HK-2 (cell line): ENCODE results near the gene TMEM8B.

ENCODE experiments used
- DNase-seq: peaks from one replicate; pipeline ENCODE4 v3.0.0-alpha.2; 2018; ENCODE audit not compliant: unreplicated experiment

TMEM8B gene

DNA sequence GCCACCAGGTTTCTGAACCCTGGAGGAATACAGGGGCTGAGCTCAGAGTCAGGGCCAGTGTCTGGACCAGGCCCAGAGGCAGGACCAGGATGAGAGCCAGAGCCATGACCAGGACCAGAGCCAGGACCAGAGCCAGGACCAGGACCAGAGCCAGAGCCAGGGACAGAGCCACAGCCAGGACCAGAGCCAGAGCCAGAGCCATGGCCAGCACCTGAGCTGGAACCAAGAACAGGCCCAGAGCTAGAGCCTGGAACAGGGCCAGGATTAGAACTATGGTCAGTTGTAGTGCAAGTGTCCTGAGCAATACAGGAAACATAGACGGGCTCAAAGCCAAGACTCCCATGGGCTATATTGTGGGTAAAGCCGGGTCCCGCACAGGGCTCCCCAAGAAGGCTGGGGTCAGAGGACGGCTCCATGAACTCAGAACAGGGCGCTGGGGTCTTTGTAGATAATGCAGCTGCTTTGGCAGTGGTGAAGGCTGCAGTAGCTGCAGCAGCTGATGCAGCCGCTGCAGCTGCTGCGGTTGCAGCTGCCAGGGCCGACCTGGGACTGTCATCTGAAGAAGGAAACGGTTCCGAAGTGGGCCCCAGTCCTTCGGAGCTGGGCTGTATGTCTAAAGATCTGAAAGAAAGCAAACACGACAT lies 17.5 kb upstream of the TMEM8B start:
- DNase-seq, result no peak

DNA sequence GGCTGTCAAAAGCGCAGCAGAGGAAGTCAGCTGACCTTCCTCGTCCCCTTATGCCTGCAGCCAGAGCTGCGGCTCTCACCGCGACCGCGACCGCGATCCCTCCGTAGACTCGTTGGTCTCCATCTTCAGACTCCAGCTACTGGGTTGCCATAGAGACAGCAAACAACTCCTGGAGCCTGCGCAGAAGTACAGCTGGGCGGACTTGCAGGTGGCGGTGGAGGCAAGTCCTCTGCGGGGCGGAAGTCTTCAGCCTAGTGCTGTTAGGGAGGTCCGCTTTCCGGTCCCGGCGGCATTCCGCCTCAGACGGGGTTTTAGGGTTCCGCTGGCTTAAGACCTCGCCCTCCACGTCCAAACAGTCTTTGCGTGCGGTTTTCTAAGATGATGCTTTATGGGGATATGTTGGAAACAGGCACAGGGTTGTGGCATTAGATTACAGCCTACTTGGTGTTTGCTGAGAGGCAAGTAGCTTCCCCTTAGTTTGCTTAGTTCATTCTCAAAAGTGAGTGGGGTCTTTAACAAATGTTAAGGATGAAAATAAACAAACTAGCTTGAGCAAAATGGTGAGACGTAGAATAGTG lies 16.9 kb upstream of the TMEM8B start, which contains the start of gene SPAG8:
Gene SPAG8, minus strand, starts transcription at position 238 of the 578 bp plus-strand sequence. Its CDS starts 115 bp downstream, at position 123.
- DNase-seq, result peak; percentile 80

DNA sequence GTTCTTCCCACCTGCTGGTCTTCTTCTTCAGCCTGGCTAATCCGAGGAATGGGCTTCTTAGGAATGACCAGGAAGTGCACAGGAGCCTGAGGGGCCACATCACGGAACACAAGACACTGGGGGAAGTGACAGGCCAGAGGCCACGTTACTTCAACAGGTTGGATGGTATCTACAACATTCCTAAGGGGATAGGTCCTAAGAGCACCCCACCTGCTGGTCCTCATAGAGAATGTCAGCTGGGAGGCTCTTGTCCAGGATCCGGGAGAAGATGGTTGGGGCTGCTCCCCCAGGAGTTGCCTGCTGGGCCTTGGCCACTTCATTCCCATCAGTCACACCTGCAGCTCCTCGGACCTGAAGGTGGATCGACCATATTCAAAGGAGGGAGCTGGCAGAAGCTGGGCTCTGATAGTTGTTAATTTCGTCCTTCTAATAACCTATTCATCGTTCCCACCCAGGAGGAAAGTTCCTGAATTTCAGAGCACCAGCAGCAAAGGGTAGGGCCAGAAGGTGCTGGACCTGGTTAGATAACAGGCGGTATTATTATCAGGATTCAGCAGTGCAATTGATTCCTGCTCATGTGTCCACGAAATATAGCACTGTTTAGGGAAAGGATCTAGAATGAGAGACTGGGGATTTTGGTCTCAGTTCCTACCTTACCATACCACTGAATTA lies 15.5 kb upstream of the TMEM8B start:
- peak; percentile 12 for DNase-seq

DNA sequence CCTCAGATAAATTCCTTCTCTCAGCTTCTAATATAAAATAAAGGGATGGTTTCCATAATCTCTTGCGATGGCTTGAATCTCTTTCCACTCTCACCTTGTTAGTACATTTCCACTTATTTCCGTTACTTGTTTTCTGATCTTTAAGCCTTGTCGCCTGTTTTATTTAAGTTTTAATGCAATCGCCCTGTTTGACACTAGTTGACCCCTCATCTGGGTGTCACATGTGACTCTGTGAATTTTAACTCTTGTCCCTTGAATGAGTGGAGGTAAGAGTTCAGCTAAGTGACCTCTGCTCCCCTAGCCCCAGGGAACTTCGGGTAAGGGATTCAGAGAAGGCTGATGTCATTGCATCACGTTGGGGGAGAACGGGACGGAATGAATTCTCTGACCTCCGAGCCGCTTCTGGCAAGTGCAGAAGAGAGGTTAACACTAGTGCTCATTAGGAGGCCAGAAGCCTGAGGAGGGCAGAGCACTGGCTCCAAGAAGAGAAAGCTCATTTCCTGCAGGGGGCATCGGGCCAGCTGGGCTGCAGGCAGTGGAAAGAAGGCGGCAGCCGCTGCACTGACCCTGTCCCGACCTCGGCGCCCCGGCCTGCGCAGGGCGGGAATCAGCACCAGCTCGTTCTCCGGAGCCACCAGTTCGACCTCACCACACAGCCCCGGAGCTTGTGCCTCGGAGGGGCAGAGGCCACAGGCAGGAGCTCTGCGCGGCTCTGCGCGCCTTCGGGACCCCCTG lies 14.8 kb upstream of the TMEM8B start:
- peak; percentile 56 for DNase-seq

DNA sequence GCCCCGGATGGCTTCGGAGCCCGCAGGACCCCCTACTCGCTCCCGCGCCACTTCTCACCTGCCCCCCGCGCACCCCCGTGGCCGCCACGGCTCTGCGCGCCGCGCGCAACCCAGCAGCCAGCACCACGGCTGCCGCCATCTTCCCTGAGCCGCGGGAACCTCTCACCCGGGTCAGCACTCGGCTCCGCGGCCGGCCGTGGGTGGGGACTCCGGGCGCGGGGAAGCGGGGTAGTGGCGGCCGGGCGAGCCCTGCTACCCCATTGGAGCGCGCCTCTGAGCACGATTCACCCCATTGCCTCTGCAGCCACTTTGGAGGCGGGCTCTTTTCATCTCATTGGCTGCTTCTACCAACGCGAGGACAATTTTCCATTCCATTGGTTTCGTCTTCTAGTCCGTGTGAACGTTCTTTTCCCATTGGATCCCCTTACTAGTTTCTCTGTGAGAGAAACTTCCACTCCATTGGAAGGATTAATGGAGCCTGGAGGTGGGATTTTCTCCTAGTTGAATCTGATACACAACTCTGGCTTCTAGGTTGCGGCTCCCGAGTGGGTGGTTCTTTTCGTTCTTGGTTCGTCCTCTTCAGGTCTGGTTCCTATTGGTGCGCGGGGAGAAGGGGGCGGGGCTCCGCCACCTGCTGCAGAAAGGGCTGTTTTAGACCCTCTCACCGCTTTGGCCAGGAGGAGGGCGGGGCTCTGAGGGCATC lies 14.0 kb upstream of the TMEM8B start, which contains the start of gene HINT2:
Gene HINT2, minus strand, starts transcription at position 202 of the 703 bp plus-strand sequence. Its CDS starts 63 bp downstream, at position 139.
- peak; percentile 90 for DNase-seq

DNA sequence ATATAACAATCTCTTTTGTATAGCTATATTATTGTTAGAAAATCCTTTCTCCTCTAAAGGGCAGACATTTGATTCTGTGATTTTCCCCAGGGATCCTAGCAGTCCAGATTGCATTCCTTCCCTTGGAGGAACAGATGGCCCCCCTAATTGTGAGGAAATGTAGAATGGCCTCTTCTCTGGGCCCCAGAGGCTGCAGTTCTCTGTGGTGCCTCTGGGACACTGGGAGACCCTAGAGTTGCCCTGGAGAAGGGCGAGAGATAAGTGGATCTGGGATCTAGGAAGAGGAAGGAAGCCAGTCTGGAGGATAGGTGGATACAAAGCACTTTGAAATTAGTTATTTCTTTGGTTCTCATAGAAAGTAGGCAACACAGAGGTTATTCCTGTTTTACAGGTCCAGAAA lies 12.3 kb upstream of the TMEM8B start:
- DNase-seq, result no peak

DNA sequence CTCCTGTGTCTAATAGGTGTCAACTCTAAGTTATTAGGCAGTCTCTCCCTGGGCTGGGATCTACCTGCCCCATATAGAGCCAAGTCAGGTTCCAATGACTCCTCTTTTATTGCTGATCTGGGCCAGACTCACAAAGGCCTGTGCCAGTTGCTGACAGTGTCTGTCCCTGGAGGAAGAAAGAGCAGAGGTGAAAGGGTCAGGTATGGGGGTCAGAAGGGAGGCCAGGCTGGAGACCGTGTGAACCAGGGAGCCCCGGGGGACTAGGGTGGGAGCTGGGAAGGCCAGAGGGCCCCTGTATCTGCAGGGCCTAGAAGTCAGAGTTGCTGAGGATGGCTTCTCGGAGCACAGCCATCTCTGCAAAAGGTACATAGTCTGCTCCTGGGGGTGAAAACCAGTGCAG lies 10.7 kb upstream of the TMEM8B start:
- DNase-seq, result no peak

DNA sequence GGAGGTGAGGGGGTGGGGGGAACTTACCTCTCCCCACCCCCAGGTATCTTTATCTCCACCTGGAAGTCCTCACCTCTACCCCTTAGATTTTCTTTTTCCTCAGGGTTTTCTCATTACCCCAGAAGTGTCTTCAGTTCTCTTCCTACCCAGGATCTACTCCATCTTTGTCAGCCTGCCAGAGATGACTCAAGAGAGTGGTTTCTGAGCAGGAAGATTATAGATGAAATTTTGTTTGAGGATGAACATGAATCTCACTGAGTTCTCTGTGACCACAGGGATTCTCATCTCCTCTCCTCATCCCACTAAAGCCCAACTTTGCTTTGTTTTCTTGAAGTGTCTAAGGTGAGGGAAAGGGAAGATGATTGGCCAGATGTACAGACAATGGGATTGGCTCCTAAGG lies 9.0 kb upstream of the TMEM8B start:
- no peak for DNase-seq

DNA sequence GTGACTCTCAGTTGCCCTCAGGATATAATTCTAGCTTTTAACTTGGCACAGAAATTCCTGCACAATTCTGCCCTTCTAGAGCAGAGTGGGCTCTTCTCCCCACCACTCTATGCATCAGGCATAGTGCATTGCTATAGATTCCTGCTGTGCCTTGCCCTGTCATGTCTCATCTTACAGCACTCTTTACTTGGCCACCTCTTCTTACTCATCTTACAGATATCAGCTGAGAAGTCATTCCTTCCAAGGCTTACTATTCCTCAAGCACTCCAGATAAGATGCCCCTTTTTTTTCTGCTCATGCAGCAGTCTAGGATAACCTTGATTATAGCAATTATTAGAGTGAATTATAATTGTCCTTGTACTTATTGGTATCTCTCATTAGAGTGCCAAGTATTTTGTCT lies 6.1 kb upstream of the TMEM8B start:
- no peak for DNase-seq

DNA sequence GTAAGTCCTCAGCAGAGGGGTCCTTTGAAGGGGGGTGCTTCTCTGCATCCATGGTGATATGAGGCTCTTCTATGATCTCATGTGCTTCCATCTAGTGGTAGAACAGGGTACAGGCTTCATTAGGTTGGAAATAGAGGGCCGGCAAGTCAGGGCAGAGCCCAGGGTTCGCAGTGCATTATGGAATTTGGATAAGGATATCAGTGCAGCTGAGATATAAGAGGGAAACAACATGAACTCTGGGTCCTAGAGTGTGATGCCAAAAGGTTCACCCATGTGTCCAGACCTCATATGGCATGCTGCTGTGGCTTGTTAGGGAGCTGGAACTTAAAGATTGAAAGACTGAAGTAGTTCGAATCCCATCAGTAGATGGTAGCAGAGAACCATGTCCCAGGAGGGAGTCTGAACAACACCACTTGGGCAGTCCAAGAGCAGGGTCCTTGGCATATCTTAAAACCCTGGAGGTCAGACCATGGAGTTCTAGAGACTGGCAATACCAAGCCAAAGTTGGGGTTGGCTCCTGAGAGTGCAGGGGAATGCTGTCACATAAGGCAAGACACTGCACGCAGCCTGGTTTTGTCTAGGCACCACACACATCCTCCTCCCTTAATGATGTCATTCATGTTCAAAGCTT lies 2.8 kb upstream of the TMEM8B start:
- DNase-seq, result peak; percentile 7

DNA sequence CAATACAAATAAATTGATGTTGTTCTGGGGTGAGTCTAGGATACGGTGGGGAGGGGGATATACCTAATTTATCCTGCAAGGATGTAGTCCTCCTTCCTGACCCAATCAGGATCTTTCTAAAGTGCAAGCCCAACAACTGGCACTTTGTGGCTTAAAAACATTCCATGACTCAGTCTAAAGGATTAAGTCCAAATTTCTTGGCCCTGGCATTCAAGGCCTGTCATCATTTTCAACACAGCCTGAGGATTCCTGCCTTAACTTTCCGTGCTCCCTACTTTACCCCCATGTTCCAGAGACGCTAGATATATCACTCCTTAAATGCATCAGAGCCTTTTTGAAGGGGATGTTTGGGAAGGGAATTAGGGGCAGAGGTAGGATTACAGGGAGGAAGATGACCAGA lies 1.5 kb upstream of the TMEM8B start:
- no peak for DNase-seq

DNA sequence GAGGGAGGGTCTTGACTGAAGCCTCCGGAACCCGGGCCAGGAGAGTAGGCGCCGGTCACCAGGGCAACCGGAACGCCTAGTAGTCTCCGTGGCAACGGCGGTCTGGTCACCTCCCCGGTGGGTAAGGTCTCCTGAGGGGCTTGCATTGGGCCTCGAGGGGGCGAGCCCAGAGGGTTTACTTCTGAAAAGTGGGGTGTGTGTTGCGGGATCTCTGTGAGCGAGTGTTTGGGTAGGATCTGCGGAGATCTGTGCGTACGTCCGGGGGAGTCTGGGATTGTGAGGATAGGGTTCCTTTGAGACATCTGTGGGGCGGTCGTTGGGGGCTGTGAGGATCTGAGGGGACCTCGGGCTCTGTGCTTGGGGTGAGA lies 328 bp upstream of the TMEM8B start, which contains the start of gene FAM221B:
Gene FAM221B, minus strand, starts transcription at position 17 of the 368 bp plus-strand sequence. CDS start 2,571 bp downstream, outside the sequence.
- no peak for DNase-seq

DNA sequence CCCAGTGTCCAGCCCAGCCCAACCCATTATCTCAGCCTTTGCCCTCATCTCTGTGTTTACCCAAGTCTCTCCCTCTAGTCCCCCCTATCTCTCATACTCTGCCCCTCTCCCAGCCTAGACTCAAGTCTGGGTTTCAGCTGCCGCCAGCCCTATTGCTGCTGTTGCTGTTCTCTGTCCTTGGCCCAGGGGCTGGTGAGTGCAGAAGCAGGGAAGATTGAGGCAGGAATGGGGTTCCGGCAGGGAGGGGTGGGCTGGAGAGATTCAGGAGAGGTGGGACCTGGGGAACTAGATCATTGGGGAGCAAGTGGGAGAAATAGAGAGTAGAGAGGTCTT lies 702 bp downstream of the TMEM8B start:
- no peak for DNase-seq

DNA sequence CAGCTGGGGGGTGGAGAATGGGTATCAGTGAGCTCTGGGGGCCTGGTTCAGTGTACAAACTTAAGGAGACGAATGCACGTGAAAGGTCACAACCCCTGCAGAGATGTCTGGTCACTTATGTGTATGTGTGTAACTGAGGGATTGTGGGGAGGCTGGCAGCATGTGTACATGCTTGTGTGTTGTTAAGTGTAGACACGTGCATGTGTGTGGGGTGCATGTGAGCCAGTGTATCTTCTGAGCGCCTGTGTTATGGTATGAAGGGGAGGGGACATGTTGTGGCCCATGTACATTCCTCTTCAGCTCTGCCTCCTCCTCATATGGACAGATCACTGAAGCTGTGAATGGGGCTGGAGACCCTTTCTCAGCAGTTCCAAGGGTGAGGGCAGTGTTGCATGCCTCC lies 2.0 kb downstream of the TMEM8B start:
- DNase-seq, result no peak

DNA sequence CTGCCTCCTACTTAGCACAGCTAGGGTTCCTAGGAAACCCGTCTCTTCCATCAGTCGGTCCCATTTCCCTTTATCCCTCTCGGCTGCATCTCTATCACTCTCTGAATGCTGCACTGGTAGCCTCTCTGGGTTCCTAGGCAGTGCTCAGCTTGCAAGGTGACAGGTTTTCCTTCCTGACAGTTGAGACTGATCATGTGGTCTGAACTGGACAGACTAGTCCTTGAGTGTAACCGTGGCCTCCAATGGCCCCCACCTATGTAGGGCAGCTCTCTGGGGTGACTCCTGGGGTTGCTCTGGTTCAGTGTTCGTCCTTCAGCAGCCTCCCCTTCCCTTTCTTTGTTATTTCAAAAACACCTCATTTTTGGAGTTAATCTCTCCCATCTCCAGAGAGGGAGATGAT lies 3.8 kb downstream of the TMEM8B start:
- no peak for DNase-seq

DNA sequence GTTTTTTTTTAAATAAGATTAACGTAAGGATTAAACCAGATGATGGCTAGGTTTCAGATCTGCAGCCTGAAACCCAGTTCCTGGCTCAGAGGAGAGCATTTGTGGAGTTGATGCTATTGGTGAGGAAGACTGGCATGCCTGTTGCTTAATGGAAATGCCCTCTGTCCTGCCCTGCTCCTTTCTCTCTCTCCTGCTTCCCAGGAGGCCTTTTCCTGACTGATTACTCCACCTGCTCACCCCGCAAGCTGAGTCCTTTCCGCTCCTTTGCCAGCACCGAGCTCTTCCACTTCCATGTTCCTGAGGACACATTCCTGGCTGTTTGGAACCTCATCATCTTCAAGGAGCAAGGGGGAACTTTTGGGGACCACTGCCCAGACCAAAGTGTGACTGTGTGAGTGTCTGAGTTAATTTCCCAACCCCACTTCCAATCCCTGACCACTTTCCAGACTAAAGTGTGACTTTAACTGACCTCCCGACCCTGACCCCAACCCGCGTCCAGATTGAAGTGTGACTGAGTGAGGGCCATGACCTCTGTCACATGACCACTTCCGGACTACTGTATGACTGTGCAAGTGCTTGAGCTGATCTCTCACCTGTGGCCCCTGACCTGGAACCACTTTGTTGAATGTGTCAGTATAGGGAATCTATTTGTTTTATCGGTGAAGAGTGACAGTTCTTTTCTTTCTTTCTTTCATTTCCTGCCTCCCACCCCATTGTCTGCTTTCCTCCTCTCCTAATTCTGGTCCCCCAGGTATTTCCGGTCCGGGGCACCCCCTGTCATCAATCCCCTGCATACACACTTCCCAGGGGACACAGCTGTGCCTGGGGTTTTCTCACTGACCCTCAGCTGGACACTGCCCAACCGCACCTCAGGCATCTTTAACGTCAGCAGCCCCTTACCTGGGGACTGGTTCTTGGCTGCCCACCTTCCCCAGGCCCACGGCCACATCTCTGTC lies 5.5 kb downstream of the TMEM8B start:
- no peak for DNase-seq

DNA sequence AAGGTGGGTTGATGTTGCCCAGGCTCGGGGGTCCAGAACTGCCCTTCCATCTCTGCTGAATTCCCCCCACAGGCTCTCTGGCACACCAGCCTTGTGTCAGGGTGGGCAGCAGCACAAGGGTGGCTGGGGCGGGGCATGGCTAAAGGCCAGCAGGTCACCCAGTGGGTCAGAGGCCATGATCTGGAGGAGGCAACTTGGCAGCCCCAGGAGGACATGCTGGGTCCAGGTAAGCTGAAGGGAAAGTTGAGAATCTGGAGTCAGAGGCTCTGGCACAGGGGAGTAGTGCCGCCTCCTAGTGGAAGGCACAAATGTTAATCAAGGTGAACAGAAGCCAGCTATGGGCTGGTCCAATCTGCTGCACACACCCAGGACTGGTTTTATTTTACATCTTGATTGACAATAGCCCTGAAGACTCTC lies 6.2 kb downstream of the TMEM8B start:
- no peak for DNase-seq

DNA sequence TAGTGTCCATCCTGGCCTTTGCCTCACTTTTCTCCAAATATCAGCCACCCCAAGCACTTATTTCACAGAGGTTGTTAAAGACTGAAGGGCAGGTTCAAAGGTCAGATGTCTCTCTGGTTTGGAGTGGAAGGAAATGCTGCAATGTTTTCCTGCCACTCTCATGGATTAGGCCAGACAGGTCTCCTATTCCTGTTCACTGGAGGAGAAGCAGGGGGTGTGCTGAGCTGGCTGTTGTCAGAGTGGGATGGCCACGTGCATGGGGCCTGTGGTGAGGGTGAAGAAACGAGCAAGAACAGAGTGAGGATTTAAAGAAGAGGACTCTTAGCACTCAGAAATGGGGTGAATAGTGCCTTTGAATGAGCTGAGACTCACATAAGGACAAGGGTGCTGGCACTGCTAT lies 6.7 kb downstream of the TMEM8B start:
- DNase-seq, result no peak

DNA sequence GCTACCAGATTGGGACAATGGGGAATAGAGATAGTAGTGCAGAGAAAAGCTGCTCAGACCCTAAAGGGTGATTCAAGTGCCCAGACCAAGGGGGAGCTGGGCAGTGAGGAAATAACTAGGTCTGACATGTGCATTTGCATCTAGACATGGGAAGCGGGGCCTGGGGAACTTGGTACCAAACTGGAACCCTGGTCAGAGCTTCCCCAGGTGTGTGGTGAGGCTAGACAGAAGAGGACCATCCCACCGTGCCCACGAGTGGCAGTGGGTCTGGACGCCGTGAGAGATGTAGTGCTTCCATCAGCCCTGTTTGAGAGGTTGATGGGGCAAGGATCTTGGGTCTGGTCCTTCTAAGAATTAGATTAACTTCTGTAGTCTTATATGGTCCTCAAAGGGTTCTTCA lies 7.6 kb downstream of the TMEM8B start:
- DNase-seq, result no peak

DNA sequence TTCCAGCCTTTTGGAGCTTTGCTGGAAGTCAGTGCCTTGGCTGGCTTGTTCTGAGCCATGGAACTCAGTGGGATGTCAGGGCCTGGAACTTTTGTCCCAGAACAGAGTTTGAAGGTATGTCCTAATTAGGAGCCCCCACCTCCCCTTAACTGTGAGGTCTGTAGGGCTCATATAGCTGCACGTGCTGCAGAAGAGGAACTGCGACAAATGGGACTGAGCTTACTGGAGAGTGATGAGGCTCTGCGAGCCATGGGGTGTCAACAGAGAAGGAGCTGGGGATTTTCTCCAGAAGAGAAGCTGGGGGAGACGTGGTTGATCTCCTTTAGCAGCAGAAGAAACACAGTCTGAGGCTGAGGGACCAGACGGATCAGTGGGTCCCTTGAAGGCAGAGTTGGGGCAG lies 10.9 kb downstream of the TMEM8B start:
- no peak for DNase-seq
